ENCODE results near the gene PAK3. TPM values are rescaled to one million over a fixed set of nuclear protein-coding genes. Genes with fewer than 3 reads are reported as not detected.

The PAK3 gene
- total RNA-seq, 2 donors from 2014 or later: 6.7 to 12.5 TPM

DNA sequence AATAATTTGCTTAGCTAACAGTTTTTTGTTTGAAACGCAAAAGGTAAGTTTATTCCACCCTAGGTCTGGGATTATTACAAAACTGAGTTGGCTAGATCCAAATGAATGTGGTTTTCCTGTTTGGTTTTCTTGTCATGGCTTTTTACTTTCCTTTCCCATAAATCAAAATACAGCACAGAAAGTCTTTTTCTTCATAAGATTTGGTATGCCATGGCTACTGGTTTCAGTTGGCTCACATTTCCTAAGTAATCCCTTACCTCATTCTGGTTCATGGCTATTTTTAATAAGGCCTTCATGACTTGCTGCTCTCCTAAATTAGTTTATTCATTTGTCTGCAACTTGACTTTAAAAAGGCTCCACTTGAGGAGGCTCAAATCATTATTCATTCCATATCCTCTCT lies 12.9 kb upstream of the PAK3 start:
- no peak for DNase-seq (ENCODE audit: low spot score)
- H3K4me1 ChIP-seq (replicated peaks): no peaks in the 10 kb centered on the region
- 31% methylated on average over 1 of the region's 1 CpG for WGBS
- intact Hi-C loops (cut with DNase I): no loop called here
- no peaks in the 10 kb centered on the region for H3K36me3 ChIP-seq
- H3K27ac ChIP-seq: no peak overlapping the region
- no peak overlapping the region for H3K4me3 ChIP-seq
- no peaks in the 10 kb centered on the region for H3K27me3 ChIP-seq (replicated peaks; ENCODE audit: insufficient read depth)
- TF ChIP-seq POLR2AphosphoS5 (IDR thresholded peaks at IDR 0.05) (no peak), POLR2A (IDR thresholded peaks at IDR 0.05) (no peak)
- TF ChIP-seq, protein P1, sequence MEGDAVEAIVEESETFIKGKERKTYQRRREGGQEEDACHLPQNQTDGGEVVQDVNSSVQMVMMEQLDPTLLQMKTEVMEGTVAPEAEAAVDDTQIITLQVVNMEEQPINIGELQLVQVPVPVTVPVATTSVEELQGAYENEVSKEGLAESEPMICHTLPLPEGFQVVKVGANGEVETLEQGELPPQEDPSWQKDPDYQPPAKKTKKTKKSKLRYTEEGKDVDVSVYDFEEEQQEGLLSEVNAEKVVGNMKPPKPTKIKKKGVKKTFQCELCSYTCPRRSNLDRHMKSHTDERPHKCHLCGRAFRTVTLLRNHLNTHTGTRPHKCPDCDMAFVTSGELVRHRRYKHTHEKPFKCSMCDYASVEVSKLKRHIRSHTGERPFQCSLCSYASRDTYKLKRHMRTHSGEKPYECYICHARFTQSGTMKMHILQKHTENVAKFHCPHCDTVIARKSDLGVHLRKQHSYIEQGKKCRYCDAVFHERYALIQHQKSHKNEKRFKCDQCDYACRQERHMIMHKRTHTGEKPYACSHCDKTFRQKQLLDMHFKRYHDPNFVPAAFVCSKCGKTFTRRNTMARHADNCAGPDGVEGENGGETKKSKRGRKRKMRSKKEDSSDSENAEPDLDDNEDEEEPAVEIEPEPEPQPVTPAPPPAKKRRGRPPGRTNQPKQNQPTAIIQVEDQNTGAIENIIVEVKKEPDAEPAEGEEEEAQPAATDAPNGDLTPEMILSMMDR (IDR thresholded peaks at IDR 0.05): no peak
- H3K9me3 ChIP-seq: no peaks in the 10 kb centered on the region

DNA sequence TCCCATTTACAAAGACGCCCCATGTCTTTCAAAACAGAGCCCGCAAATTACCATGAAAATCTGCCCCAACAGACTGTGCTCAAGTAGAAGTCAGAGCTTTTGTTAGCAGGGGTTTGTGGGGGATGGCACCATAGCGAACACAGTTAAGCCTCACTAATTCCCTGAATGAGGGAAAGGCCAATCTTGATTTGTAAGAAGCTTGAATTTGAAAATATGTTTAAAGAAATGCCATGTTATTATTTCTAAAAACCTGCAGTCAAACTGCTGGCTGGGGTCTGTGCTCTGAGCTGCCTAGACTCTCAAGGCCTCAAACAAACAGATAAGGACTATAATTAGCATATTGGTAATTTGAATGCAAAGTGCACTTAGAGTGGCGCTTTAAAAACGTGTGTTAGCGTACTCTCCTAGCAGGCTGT lies 9.4 kb upstream of the PAK3 start:
- DNase-seq (ENCODE audit: low spot score): no peak

DNA sequence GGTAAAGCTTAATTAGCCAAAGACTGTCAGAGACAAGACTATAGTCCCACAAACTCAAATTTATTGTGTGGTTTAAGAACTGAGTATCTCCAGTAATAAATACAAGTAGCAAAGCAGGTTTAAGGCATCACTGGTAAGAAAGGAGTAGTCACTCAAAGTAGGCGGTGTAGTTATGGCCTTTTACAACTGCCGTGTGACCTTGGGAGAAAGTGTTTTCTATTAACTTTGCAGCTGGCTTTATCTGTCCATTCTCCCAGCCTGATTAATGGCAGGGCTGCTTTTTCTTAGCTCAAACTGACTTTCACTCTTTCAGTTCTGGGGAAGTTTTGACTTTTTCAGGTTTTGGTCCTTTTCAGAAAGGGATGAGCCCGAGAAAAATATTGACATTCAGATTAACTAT lies 7.4 kb upstream of the PAK3 start:
- intact Hi-C loops (cut with DNase I): no loop called here
- Histone ChIP-seq H3K36me3 (no peaks in the 10 kb centered on the region), H3K4me3 (no peak overlapping the region), H3K27me3 (replicated peaks; ENCODE audit: insufficient read depth) (no peaks in the 10 kb centered on the region), H3K27ac (no peak overlapping the region), H3K9me3 (no peaks in the 10 kb centered on the region), H3K4me1 (replicated peaks) (no peaks in the 10 kb centered on the region)
- no peak for DNase-seq (ENCODE audit: low spot score)
- TF ChIP-seq, protein P1 (IDR thresholded peaks at IDR 0.05): no peak
- TF ChIP-seq POLR2A (IDR thresholded peaks at IDR 0.05) (no peak), POLR2AphosphoS5 (IDR thresholded peaks at IDR 0.05) (no peak)
- WGBS: 74% methylated on average over 3 of the region's 3 CpGs

More for the DNA sequence above, 9.4 kb upstream of the PAK3 start:
- WGBS: 66% methylated on average over 6 of the region's 6 CpGs
- Histone ChIP-seq H3K27me3 (replicated peaks; ENCODE audit: insufficient read depth) (no peaks in the 10 kb centered on the region), H3K4me1 (replicated peaks) (no peaks in the 10 kb centered on the region), H3K27ac (no peak overlapping the region), H3K36me3 (no peaks in the 10 kb centered on the region), H3K9me3 (no peaks in the 10 kb centered on the region), H3K4me3 (no peak overlapping the region)
- TF ChIP-seq POLR2AphosphoS5 (IDR thresholded peaks at IDR 0.05) (no peak), POLR2A (IDR thresholded peaks at IDR 0.05) (no peak)
- TF ChIP-seq, protein P1 (IDR thresholded peaks at IDR 0.05): no peak
- intact Hi-C loops (cut with DNase I): no loop called here

DNA sequence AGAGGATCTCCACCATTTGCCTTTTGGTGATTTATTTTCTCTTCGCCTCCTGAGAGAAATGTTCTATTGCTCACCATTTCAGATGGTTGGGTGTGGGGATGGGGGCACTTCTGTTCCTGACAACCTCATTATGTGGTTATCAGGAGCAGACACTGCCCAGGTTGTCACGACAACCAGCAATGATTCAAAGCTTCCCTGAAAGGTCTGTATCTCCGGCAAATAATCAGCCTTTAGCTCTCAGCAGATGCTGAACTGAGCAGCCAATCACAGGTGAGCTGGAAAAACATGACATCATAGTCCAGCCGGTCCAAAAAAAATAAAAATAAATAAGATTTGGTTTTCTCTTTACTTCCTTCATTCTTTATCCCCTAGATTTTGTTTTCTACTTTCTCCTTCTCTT lies 5.5 kb upstream of the PAK3 start:
- Histone ChIP-seq H3K9me3 (no peaks in the 10 kb centered on the region), H3K27me3 (replicated peaks; ENCODE audit: insufficient read depth) (no peaks in the 10 kb centered on the region), H3K36me3 (no peaks in the 10 kb centered on the region), H3K27ac (no peak overlapping the region), H3K4me3 (no peak overlapping the region), H3K4me1 (replicated peaks) (no peaks in the 10 kb centered on the region)
- WGBS: 73% methylated on average over 4 of the region's 4 CpGs
- no peak for DNase-seq (ENCODE audit: low spot score)
- TF ChIP-seq, protein P1 (IDR thresholded peaks at IDR 0.05): no peak
- TF ChIP-seq POLR2AphosphoS5 (IDR thresholded peaks at IDR 0.05): no peak
- no peak for TF ChIP-seq POLR2A (IDR thresholded peaks at IDR 0.05)
- intact Hi-C loops (cut with DNase I): loop anchor here (10.0 kb wide), 2 partner anchors 146 to 636 kb away; no protein-coding TSS in a partner anchor

DNA sequence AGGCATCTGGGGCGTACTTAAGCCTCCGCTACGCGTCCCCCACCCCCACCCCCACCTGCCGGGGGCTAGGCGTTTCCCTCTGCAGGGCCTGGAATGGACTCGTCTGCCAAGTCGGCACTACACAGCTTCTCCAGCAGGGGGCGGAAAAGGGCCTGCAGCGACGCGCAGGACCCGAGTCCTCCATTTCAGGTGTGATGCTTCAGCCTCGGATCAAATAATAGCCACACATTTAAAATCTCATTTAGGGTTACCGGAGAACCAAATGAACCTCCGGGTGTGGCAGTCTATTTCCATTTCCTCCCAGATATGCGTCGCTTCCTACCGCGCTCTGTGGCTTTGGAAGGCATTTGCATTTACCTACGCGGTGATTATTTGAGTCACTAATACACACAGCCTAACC lies 2.9 kb downstream of the PAK3 start:
- Histone ChIP-seq H3K4me1 (replicated peaks) (no peaks in the 10 kb centered on the region), H3K36me3 (no peaks in the 10 kb centered on the region), H3K27ac (no peak overlapping the region), H3K27me3 (replicated peaks; ENCODE audit: insufficient read depth) (no peaks in the 10 kb centered on the region), H3K9me3 (no peaks in the 10 kb centered on the region), H3K4me3 (no peak overlapping the region)
- no peak for TF ChIP-seq POLR2AphosphoS5 (IDR thresholded peaks at IDR 0.05)
- TF ChIP-seq, protein P1 (IDR thresholded peaks at IDR 0.05): peak; percentile 20 to 41 (median 36)
- WGBS: 33% methylated on average over 19 of the region's 22 CpGs
- intact Hi-C loops (cut with DNase I): loop anchor here (5.0 to 10.0 kb wide), 3 partner anchors 154 to 644 kb away; no protein-coding TSS in a partner anchor
- DNase-seq (ENCODE audit: low spot score): no peak
